SH-SY5Y (cell line): ENCODE data around the gene ACSM5.
"Not testable (repeated sequence)": the region's sequence is repeated elsewhere in the genome, so short reads cannot be mapped to it uniquely, and the experiment has no call there.

Source experiments
- GATA2 ChIP-seq: IDR thresholded peaks from 2 replicates; pipeline ENCODE4 v1.6.1; 2011; ENCODE audit warnings: mild to moderate bottlenecking, low read depth, low read length
- GATA3 ChIP-seq: IDR thresholded peaks from 2 replicates; pipeline ENCODE4 v1.6.1; 2011; ENCODE audit warnings: low read depth, mild to moderate bottlenecking, low read length, moderate library complexity

- TF ChIP-seq GATA2, GATA3: not testable (repeated sequence)
These were observed 42.0 kb downstream of the ACSM5 start, which contains the start of gene ACSM2A for GRCh38 chr16:20451364-20451763.
